ENCODE measurements around the gene PICK1.

GRCh38 chr22:38066381-38067027, 9.3 kb downstream of the PICK1 start:
- TF ChIP-seq, protein P1, sequence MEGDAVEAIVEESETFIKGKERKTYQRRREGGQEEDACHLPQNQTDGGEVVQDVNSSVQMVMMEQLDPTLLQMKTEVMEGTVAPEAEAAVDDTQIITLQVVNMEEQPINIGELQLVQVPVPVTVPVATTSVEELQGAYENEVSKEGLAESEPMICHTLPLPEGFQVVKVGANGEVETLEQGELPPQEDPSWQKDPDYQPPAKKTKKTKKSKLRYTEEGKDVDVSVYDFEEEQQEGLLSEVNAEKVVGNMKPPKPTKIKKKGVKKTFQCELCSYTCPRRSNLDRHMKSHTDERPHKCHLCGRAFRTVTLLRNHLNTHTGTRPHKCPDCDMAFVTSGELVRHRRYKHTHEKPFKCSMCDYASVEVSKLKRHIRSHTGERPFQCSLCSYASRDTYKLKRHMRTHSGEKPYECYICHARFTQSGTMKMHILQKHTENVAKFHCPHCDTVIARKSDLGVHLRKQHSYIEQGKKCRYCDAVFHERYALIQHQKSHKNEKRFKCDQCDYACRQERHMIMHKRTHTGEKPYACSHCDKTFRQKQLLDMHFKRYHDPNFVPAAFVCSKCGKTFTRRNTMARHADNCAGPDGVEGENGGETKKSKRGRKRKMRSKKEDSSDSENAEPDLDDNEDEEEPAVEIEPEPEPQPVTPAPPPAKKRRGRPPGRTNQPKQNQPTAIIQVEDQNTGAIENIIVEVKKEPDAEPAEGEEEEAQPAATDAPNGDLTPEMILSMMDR (IDR thresholded peaks at IDR 0.05) = no peak
- no peak for TF ChIP-seq POLR2A (IDR thresholded peaks at IDR 0.05)
